ENCODE measurements around the gene DYNLT2.

The DYNLT2 gene

GRCh38 chr6:169751242-169752073 is at the start of gene DYNLT2, which contains the start of gene ERMARD:
Gene DYNLT2 (minus strand): TSS chr6:169751572. CDS start chr6:169751458, 114 bp downstream.
Gene ERMARD (plus strand): TSS chr6:169751622. CDS start chr6:169751658, 36 bp downstream.
- peak; percentile 97 for DNase-seq (ENCODE audit: low spot score)

GRCh38 chr6:169800668-169801395 is 49.5 kb upstream of the DYNLT2 start:
- DNase-seq (ENCODE audit: low spot score) = no peak

GRCh38 chr6:169800116-169800667 is 48.8 kb upstream of the DYNLT2 start:
- no peak for DNase-seq (ENCODE audit: low spot score)

- DNase-seq (ENCODE audit: low spot score) = no peak
Observed at GRCh38 chr6:169799474-169799926, 48.1 kb upstream of the DYNLT2 start.

GRCh38 chr6:169798764-169799473 is 47.5 kb upstream of the DYNLT2 start:
- no peak for DNase-seq (ENCODE audit: low spot score)

- no peak for DNase-seq (ENCODE audit: low spot score)
Observed at GRCh38 chr6:169795196-169795595, 43.8 kb upstream of the DYNLT2 start.

GRCh38 chr6:169794317-169795055 is 43.1 kb upstream of the DYNLT2 start:
- DNase-seq (ENCODE audit: low spot score) = no peak

GRCh38 chr6:169793408-169793807 is 42.0 kb upstream of the DYNLT2 start:
- DNase-seq (ENCODE audit: low spot score) = no peak

- DNase-seq (ENCODE audit: low spot score) = no peak
Observed at GRCh38 chr6:169792306-169793015, 41.1 kb upstream of the DYNLT2 start.

GRCh38 chr6:169791721-169792131 is 40.4 kb upstream of the DYNLT2 start:
- DNase-seq (ENCODE audit: low spot score) = no peak

GRCh38 chr6:169789944-169790927 is 38.9 kb upstream of the DYNLT2 start:
- peak; percentile 92 for DNase-seq (ENCODE audit: low spot score)

GRCh38 chr6:169789146-169789943 is 38.0 kb upstream of the DYNLT2 start:
- no peak for DNase-seq (ENCODE audit: low spot score)

- no peak for DNase-seq (ENCODE audit: low spot score)
Observed at GRCh38 chr6:169788809-169789145, 37.4 kb upstream of the DYNLT2 start.

- DNase-seq (ENCODE audit: low spot score) = peak; percentile 14
Observed at GRCh38 chr6:169787797-169788196, 36.4 kb upstream of the DYNLT2 start.

- DNase-seq (ENCODE audit: low spot score) = peak; percentile 45
Observed at GRCh38 chr6:169786349-169786748, 35.0 kb upstream of the DYNLT2 start.

- peak; percentile 28 for DNase-seq (ENCODE audit: low spot score)
Observed at GRCh38 chr6:169785566-169785965, 34.2 kb upstream of the DYNLT2 start.

GRCh38 chr6:169784821-169785340 is 33.5 kb upstream of the DYNLT2 start:
- peak; percentile 57 for DNase-seq (ENCODE audit: low spot score)

Measured in left forelimb (tissue), 1 donor.